ENCODE results near the gene NKX2-1.
"Not testable (repeated sequence)": the region's sequence is repeated elsewhere in the genome, so short reads cannot be mapped to it uniquely, and the experiment has no call there.

The NKX2-1 gene

DNA sequence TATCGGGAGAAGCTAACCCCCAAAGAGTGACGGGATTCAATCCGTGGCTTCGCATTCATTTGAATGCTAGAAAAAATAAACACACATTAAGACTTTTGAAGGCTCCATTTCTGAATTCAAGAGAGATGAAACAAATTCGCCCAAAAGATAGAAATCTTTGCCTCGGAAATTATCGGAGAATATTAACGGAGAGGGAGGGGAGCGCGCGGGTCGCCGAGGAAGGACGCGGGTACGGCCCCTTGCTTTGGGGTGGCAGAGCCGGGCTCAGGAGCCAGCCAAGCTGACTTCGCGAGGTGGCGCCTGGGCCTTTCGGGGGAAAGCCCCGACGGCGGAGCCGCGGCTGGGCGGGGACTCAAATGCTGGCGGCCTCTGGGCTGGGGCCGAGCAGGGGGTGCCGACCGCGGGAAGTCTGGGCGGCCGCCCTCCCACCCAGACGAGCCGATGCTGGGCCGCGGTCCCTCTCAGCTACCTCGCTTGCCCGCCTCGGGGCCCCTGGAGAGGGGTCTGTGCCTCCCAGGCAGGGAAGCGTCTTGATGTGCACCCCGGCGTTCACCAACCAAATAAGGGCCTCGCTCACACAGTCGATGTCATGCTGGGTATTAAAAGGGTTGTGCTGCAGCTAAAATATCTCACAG is 14.7 kb downstream of the NKX2-1 start:
- no peak for DNase-seq
- TF ChIP-seq GATA1 (IDR thresholded peaks at IDR 0.05; ENCODE audit: low read depth, low read length) (no peak), POLR2A (IDR thresholded peaks at IDR 0.05; ENCODE audit: low read length) (no peak)

DNA sequence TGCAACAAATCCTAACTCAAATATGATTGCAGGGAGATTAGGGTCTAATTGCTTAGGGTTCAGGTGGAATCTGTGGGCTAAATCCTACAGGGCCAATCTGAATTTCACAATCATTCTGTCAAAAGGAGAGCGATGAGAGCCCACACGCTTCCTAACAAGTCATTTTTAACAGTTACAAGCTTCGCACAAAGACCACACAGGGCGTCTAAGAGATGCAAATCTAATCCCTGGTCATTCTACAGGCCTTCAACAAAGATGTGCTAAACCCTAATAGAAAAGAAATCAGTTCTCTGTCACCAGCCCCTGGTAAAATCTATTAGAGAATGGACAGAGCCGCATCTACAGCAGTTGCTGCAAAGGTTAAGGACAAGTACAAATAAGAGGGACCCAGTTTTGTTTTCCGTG is 15.3 kb downstream of the NKX2-1 start:
- DNase-seq = no peak
- TF ChIP-seq POLR2A (IDR thresholded peaks at IDR 0.05; ENCODE audit: low read length) = no peak

DNA sequence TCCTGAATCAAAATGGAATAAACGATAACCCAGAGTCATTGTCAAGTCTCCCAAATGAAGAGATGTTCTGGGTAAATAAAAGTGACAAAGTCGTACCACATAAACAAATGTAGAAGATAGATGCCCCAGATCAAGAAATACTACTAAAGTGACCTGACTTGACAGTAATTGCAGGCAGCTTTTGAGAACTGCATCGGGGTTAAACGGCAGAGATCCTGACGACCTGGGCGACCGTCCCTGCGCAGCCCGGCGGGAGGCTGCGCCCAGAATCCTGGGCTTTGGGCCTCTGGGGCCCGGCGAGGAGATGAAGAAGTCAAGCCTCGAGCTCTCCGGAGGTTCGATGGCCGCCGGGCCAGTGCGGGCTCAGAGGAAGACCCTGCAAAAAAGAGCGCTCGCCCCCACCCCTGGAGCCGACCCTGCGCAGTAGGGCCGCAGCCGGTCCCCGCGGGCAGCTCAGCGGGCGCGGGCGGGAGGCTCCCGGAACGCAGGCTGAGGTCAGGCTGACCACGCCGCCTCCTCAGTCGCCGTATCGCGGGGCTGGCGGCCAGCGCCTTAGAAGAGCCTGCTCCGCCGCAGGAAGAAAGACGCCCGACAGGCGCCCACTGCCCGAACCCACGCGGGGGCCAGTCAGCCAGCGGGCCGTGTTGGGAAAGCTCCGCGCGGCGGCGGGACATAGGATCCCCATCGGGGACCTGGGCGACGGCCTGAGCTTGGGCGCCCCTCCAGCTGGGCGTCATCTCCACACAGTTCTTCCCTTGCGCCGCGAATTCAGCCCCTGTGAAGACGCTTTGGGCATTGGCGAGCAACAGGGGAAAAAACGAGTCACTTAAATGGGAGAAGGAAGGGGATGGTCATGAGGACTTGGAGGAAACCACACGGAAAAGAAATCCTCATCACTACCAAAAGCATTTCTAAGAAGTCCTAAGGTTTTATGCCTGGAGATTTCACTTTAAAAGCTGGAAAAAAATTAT is 16.0 kb downstream of the NKX2-1 start:
- no peak for TF ChIP-seq POLR2A (IDR thresholded peaks at IDR 0.05; ENCODE audit: low read length)
- no peak for TF ChIP-seq GATA1 (IDR thresholded peaks at IDR 0.05; ENCODE audit: low read depth, low read length)

GRCh38 chr14:36502558-36503508 is 17.2 kb downstream of the NKX2-1 start:
- no peak for DNase-seq
- TF ChIP-seq GATA1 (IDR thresholded peaks at IDR 0.05; ENCODE audit: low read depth, low read length) (no peak), POLR2A (IDR thresholded peaks at IDR 0.05; ENCODE audit: low read length) (no peak)

More for the DNA sequence above, 16.0 kb downstream of the NKX2-1 start:
- DNase-seq = no peak

GRCh38 chr14:36498938-36499337 is 21.1 kb downstream of the NKX2-1 start:
- DNase-seq = no peak
- no peak for TF ChIP-seq GATA1 (IDR thresholded peaks at IDR 0.05; ENCODE audit: low read depth, low read length)
- TF ChIP-seq POLR2A (IDR thresholded peaks at IDR 0.05; ENCODE audit: low read length) = no peak

- TF ChIP-seq POLR2A (IDR thresholded peaks at IDR 0.05; ENCODE audit: low read length) (no peak), GATA1 (IDR thresholded peaks at IDR 0.05; ENCODE audit: low read depth, low read length) (no peak)
- no peak for DNase-seq
Measured at GRCh38 chr14:36496346-36496745, 23.7 kb downstream of the NKX2-1 start.

DNA sequence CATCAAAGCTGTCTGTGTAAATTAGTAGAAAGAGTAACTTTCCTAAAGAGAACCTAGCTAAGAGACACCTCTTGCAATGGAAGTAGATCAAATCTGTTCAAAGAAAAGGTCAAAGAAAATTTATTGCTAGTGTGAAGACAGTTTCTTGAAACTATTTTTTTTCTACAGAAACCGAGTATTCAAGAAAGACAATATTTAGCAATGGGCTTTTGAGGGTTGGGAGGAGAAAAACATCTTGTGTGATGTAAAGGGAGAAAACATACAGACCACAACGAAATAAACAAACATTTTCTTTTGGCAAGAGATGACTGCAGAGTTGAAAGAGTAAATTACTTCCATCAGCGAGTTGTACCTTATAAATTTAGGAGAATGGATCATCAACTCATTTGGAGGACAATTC is 24.4 kb downstream of the NKX2-1 start:
- DNase-seq = no peak
- TF ChIP-seq POLR2A (IDR thresholded peaks at IDR 0.05; ENCODE audit: low read length) (no peak), GATA1 (IDR thresholded peaks at IDR 0.05; ENCODE audit: low read depth, low read length) (no peak)

- TF ChIP-seq GATA1 (IDR thresholded peaks at IDR 0.05; ENCODE audit: low read depth, low read length) = no peak
- TF ChIP-seq POLR2A (IDR thresholded peaks at IDR 0.05; ENCODE audit: low read length) = no peak
- DNase-seq = no peak
Measured at GRCh38 chr14:36493761-36494160, 26.3 kb downstream of the NKX2-1 start.

GRCh38 chr14:36485773-36486172 is 34.3 kb downstream of the NKX2-1 start:
- no peak for TF ChIP-seq GATA1 (IDR thresholded peaks at IDR 0.05; ENCODE audit: low read depth, low read length)
- TF ChIP-seq POLR2A (IDR thresholded peaks at IDR 0.05; ENCODE audit: low read length) = no peak
- DNase-seq = no peak

- DNase-seq = no peak
- TF ChIP-seq GATA1 (IDR thresholded peaks at IDR 0.05; ENCODE audit: low read depth, low read length) (no peak), POLR2A (IDR thresholded peaks at IDR 0.05; ENCODE audit: low read length) (no peak)
Measured at GRCh38 chr14:36479344-36479743, 40.7 kb downstream of the NKX2-1 start.

- TF ChIP-seq POLR2A (IDR thresholded peaks at IDR 0.05; ENCODE audit: low read length) = no peak
- no peak for TF ChIP-seq GATA1 (IDR thresholded peaks at IDR 0.05; ENCODE audit: low read depth, low read length)
Measured at GRCh38 chr14:36478782-36479181, 41.2 kb downstream of the NKX2-1 start.

DNA sequence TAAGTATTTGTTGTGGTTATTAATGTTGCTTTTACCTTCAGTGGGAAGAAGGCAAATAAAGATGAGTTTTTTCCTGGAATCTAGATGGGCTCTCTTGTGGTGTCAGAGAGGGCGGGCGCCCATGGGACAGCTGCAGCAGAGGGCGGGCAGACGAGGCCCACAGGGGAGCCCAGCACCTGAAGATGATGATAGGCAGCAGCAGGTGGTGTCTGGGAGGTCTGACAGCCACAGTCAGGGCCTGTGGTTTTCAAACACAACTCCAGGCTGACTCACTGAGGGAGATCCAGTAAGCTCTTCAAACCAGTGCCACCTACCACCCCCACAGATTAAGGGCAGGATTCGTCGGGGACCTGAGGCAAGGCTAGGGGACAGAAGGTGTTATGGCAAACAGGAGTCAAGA is 42.8 kb downstream of the NKX2-1 start:
- DNase-seq = no peak
- no peak for TF ChIP-seq POLR2A (IDR thresholded peaks at IDR 0.05; ENCODE audit: low read length)
- no peak for TF ChIP-seq GATA1 (IDR thresholded peaks at IDR 0.05; ENCODE audit: low read depth, low read length)

More at GRCh38 chr14:36478782-36479181, 41.2 kb downstream of the NKX2-1 start:
- DNase-seq = no peak

- not testable (repeated sequence) for DNase-seq
Measured at GRCh38 chr14:36476061-36476460, 44.0 kb downstream of the NKX2-1 start.

GRCh38 chr14:36474593-36474992 is 45.4 kb downstream of the NKX2-1 start:
- TF ChIP-seq GATA1 (IDR thresholded peaks at IDR 0.05; ENCODE audit: low read depth, low read length) (no peak), POLR2A (IDR thresholded peaks at IDR 0.05; ENCODE audit: low read length) (no peak)
- no peak for DNase-seq
